ENCODE measurements around the gene UQCC2. TPM values are rescaled to one million over a fixed set of nuclear protein-coding genes. Genes with fewer than 3 reads are reported as not detected.

The UQCC2 gene
- polyA plus RNA-seq, 4 donors: 36.5 to 54.0 (median 44.2) TPM

DNA sequence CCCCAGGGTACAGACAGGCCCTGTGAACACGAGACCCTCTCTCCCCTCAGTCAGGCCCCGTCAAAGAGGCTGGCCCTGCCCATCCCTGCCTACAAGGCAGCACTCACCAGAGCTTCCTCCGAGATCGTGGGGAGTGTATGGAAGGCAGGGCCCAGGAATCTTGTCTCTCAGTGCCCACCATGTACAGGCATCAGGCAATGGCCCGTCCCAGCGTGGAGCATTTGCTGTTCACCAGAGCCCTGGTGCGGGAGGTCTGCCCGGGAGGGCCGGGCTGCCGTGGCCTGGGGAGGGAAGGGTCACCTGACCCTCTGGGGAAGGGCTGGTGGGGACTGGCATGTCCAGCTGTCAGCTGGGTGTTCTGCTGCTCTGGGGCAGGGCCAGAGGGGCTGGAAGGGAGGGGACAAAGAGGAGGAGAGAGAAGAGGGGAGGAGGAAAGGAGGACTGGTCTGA is 35.2 kb upstream of the UQCC2 start, which contains the start of gene IP6K3:
Gene IP6K3 (minus strand): TSS at position 255 of the 450 bp plus-strand sequence. CDS start 11,429 bp downstream, outside the sequence.
- H3K9me3 ChIP-seq (ENCODE audit: control insufficient read depth in 2 of 2, insufficient read depth in 1 of 2, low read depth in 1 of 2, low read length in 1 of 2): no peaks in the 10 kb centered on the region
- H3K27ac ChIP-seq (ENCODE audit: low read depth in 1 of 3, low read length in 2 of 3): peak within 1 kb of the TSS in 2 of 3 donors; percentile 76 to 86
- peaks cover 0 to 48% (median 0%) of the 10 kb centered on the region in 3 donors for H3K4me1 ChIP-seq (ENCODE audit: control insufficient read depth in 3 of 3, insufficient read depth in 2 of 3, low read depth in 1 of 3, low read length in 2 of 3)
- no peaks in the 10 kb centered on the region for H3K36me3 ChIP-seq (ENCODE audit: control insufficient read depth in 3 of 3, insufficient read depth in 2 of 3, low read depth in 1 of 3, low read length in 3 of 3)
- H3K4me3 ChIP-seq (ENCODE audit: low read depth in 1 of 3, low read length in 3 of 3): peak within 1 kb of the TSS in 1 of 3 donors; percentile 3
- 52 to 77% (median 73%) methylated on average over 10 of the region's 10 CpGs for WGBS, 3 donors
- DNase-seq: no peak
- H3K27me3 ChIP-seq (ENCODE audit: control insufficient read depth in 3 of 3, insufficient read depth in 3 of 3, low read length in 3 of 3): peaks cover 0 to 3% (median 0%) of the 10 kb centered on the region in 3 donors
- FAIRE-seq: no peak

DNA sequence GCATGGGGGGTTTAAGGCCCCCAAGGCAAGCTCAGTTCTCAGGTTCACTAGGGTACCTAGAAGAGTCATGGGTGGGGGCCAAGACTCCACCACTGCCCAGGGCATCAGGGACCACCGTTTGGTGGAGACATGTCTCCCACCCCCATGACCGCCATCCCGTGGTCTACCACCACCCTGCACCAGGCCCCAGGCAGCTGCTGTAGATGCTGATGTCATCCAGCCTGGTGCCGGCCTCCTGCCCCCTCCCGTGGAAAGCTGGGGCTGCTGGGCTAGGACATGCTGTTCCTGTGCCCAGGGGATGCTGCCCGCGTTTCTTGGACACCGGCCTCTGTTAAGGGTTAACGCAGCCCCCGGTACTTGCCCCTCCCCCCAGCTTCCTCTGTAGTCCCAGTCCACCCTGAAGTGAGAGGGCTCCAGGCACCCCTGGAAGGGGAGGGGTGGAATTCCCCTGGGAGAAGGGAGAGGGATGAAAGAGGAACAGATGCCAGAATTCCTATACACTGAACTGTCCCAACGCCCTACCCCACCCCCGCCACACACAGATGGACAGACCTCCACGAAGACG is 34.6 kb upstream of the UQCC2 start:
- H3K36me3 ChIP-seq (ENCODE audit: control insufficient read depth in 3 of 3, insufficient read depth in 2 of 3, low read depth in 1 of 3, low read length in 3 of 3): no peaks in the 10 kb centered on the region
- FAIRE-seq (no peak), DNase-seq (peak in 1 of 2 donors; percentile 26)
- peaks cover 0 to 3% (median 0%) of the 10 kb centered on the region in 3 donors for H3K27me3 ChIP-seq (ENCODE audit: control insufficient read depth in 3 of 3, insufficient read depth in 3 of 3, low read length in 3 of 3)
- H3K9me3 ChIP-seq (ENCODE audit: control insufficient read depth in 2 of 2, insufficient read depth in 1 of 2, low read depth in 1 of 2, low read length in 1 of 2): no peaks in the 10 kb centered on the region
- peak overlapping the region in 1 of 3 donors; percentile 3 for H3K4me3 ChIP-seq (ENCODE audit: low read depth in 1 of 3, low read length in 3 of 3)
- H3K27ac ChIP-seq (ENCODE audit: low read depth in 1 of 3, low read length in 2 of 3): peak overlapping the region in 2 of 3 donors; percentile 76 to 86
- H3K4me1 ChIP-seq (ENCODE audit: control insufficient read depth in 3 of 3, insufficient read depth in 2 of 3, low read depth in 1 of 3, low read length in 2 of 3): peaks cover 0 to 42% (median 0%) of the 10 kb centered on the region in 3 donors
- WGBS, 3 donors: 42 to 57% (median 51%) methylated on average over 9 to 14 of the region's 14 CpGs

GRCh38 chr6:33745548-33745947 is 34.0 kb upstream of the UQCC2 start:
- no peak overlapping the region for H3K4me3 ChIP-seq (ENCODE audit: low read depth in 1 of 3, low read length in 3 of 3)
- no peak for FAIRE-seq

DNA sequence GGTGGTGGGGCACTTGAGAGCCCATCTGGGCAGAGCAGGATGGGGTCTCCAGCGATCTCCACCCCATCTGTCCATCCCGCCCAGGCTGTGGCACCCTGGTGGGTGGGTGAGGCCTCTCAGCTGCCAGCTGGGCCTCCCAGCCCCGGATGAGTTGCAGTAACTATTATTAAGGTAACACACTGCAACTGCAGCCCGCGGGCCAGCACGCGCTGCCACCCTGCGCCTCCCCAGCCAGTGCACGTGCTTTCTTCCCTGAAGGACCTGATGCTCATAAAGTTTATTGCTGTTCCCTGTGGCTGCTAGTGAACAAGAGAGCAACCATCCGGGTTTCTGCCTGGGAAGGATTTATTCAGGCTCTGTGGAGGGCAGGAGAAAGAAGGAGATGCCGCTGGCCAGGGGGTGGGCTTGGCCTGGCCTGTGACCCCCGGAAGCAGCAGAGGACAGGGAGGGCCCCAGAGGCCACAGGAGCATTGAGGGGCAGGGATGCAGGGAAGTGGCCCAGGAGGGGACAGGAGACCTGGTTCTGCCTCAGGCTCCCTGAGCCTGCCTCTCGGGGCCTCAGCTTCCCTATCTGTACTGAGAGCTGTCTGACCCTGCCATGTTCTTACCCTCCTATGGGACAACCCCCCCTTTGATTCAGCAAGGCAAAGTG is 33.5 kb upstream of the UQCC2 start:
- no peak overlapping the region for H3K4me3 ChIP-seq (ENCODE audit: low read depth in 1 of 3, low read length in 3 of 3)
- FAIRE-seq (no peak), DNase-seq (peak; percentile 53 to 88)
- peak overlapping the region in 2 of 3 donors; percentile 76 to 86 for H3K27ac ChIP-seq (ENCODE audit: low read depth in 1 of 3, low read length in 2 of 3)
- H3K9me3 ChIP-seq (ENCODE audit: control insufficient read depth in 2 of 2, insufficient read depth in 1 of 2, low read depth in 1 of 2, low read length in 1 of 2): no peaks in the 10 kb centered on the region
- no peaks in the 10 kb centered on the region for H3K36me3 ChIP-seq (ENCODE audit: control insufficient read depth in 3 of 3, insufficient read depth in 2 of 3, low read depth in 1 of 3, low read length in 3 of 3)
- 17 to 52% (median 29%) methylated on average over 12 to 13 of the region's 13 CpGs for WGBS, 3 donors
- H3K4me1 ChIP-seq (ENCODE audit: control insufficient read depth in 3 of 3, insufficient read depth in 2 of 3, low read depth in 1 of 3, low read length in 2 of 3): peaks cover 0 to 47% (median 0%) of the 10 kb centered on the region in 3 donors
- peaks cover 0 to 3% (median 0%) of the 10 kb centered on the region in 3 donors for H3K27me3 ChIP-seq (ENCODE audit: control insufficient read depth in 3 of 3, insufficient read depth in 3 of 3, low read length in 3 of 3)

More at GRCh38 chr6:33745548-33745947, 34.0 kb upstream of the UQCC2 start:
- Histone ChIP-seq H3K27me3 (ENCODE audit: control insufficient read depth in 3 of 3, insufficient read depth in 3 of 3, low read length in 3 of 3) (peaks cover 0 to 3% (median 0%) of the 10 kb centered on the region in 3 donors), H3K36me3 (ENCODE audit: control insufficient read depth in 3 of 3, insufficient read depth in 2 of 3, low read depth in 1 of 3, low read length in 3 of 3) (no peaks in the 10 kb centered on the region), H3K4me1 (ENCODE audit: control insufficient read depth in 3 of 3, insufficient read depth in 2 of 3, low read depth in 1 of 3, low read length in 2 of 3) (peaks cover 0 to 42% (median 0%) of the 10 kb centered on the region in 3 donors), H3K9me3 (ENCODE audit: control insufficient read depth in 2 of 2, insufficient read depth in 1 of 2, low read depth in 1 of 2, low read length in 1 of 2) (no peaks in the 10 kb centered on the region), H3K27ac (ENCODE audit: low read depth in 1 of 3, low read length in 2 of 3) (peak overlapping the region in 2 of 3 donors; percentile 76 to 86)
- peak in 1 of 2 donors; percentile 70 for DNase-seq
- 44 to 66% (median 64%) methylated on average over 7 of the region's 7 CpGs for WGBS, 3 donors

DNA sequence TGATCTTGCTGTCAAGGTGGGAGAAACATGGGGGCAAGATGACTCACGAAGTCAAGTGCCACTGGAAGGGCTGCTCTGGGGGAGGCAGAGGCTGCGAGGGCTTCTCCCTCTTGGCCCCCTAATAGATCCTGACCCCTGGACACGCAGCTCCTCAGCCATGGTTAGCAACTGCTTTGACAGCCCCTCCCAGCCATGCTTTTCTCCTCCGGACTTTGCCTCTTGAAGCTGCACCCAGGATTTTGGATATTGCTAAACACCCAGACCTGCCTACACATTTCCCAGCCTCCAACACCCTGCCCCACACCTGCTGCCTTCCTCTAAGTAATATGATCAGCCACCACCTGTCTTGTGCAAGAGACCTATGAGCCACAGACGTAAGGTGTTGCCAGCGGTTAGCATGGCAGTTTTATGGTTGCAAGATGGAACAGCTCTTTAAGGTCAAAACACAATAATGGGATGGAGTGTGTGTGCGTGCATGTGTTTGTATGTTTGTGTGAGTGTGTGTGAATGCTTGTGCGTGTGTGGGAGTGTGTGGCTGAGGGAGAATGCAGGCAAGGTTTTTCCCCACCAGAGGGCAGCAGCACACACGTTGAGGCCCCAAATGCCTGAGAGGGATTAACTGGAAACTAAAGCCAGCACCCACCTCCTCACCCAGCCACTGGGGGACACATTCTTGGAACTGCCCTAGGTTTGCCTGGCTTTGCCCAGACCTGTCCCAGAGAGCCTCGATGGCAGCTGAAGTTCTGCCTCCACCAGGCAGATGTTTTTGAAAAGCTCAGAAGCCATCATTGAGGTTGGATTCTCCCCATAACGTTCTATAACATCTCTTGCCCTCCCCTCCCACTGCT is 32.7 kb upstream of the UQCC2 start:
- H3K36me3 ChIP-seq (ENCODE audit: control insufficient read depth in 3 of 3, insufficient read depth in 2 of 3, low read depth in 1 of 3, low read length in 3 of 3): no peaks in the 10 kb centered on the region
- peak overlapping the region in 1 of 3 donors; percentile 76 for H3K27ac ChIP-seq (ENCODE audit: low read depth in 1 of 3, low read length in 2 of 3)
- no peaks in the 10 kb centered on the region for H3K9me3 ChIP-seq (ENCODE audit: control insufficient read depth in 2 of 2, insufficient read depth in 1 of 2, low read depth in 1 of 2, low read length in 1 of 2)
- peak; percentile 71 to 92 for DNase-seq
- peaks cover 0 to 3% (median 0%) of the 10 kb centered on the region in 3 donors for H3K27me3 ChIP-seq (ENCODE audit: control insufficient read depth in 3 of 3, insufficient read depth in 3 of 3, low read length in 3 of 3)
- peaks cover 0 to 55% (median 0%) of the 10 kb centered on the region in 3 donors for H3K4me1 ChIP-seq (ENCODE audit: control insufficient read depth in 3 of 3, insufficient read depth in 2 of 3, low read depth in 1 of 3, low read length in 2 of 3)
- no peak overlapping the region for H3K4me3 ChIP-seq (ENCODE audit: low read depth in 1 of 3, low read length in 3 of 3)
- no peak for FAIRE-seq
- WGBS, 3 donors: 3 to 29% (median 23%) methylated on average over 11 of the region's 11 CpGs

DNA sequence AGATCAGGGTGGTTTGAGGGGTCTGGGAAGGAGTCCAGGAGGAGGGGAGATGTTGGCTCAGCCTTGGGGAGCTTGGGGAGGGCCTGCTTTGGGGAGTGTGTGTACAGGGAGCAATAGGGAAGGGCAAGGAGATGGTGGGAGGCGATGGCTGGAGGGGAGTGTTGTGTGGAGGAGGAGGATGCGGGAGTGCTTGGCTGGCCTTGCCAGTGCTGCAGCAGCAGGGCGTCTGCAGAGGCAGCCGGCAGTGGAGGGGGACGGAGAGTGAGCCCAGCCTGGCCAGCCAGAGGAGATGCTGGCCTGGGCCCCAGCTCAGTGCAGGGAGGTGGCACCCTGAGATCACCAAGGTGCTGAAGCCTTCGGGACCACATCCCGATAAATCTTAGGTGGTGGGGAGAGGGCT is 31.3 kb upstream of the UQCC2 start:
- DNase-seq: no peak
- FAIRE-seq: no peak
- H3K27me3 ChIP-seq (ENCODE audit: control insufficient read depth in 3 of 3, insufficient read depth in 3 of 3, low read length in 3 of 3): peaks cover 0 to 3% (median 0%) of the 10 kb centered on the region in 3 donors
- no peaks in the 10 kb centered on the region for H3K9me3 ChIP-seq (ENCODE audit: control insufficient read depth in 2 of 2, insufficient read depth in 1 of 2, low read depth in 1 of 2, low read length in 1 of 2)
- 73 to 89% (median 80%) methylated on average over 6 to 7 of the region's 7 CpGs for WGBS, 3 donors
- H3K36me3 ChIP-seq (ENCODE audit: control insufficient read depth in 3 of 3, insufficient read depth in 2 of 3, low read depth in 1 of 3, low read length in 3 of 3): no peaks in the 10 kb centered on the region
- no peak overlapping the region for H3K27ac ChIP-seq (ENCODE audit: low read depth in 1 of 3, low read length in 2 of 3)
- no peak overlapping the region for H3K4me3 ChIP-seq (ENCODE audit: low read depth in 1 of 3, low read length in 3 of 3)
- peaks cover 0 to 58% (median 0%) of the 10 kb centered on the region in 3 donors for H3K4me1 ChIP-seq (ENCODE audit: control insufficient read depth in 3 of 3, insufficient read depth in 2 of 3, low read depth in 1 of 3, low read length in 2 of 3)

DNA sequence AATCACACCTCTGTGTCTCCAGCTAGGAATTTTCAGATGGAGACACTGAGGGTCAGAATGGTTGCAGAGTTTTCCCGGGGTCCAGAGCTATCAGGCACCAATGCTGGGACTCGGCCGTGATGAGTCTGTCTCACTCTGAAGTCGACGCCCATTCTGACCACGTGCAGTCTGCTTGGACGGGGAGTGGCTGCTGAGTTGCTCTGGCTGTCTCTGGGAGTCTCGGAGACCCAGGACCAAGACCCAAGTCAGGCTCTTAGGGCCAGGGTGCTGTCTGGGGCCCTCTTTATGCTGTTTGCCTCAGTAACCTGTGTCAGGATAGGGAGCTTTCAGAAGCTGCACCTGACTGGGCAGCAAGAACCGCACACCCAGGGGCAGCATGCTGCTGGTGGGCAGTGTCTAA is 30.6 kb upstream of the UQCC2 start:
- FAIRE-seq (no peak), DNase-seq (peak in 1 of 2 donors; percentile 28)
- Histone ChIP-seq H3K36me3 (ENCODE audit: control insufficient read depth in 3 of 3, insufficient read depth in 2 of 3, low read depth in 1 of 3, low read length in 3 of 3) (no peaks in the 10 kb centered on the region), H3K27me3 (ENCODE audit: control insufficient read depth in 3 of 3, insufficient read depth in 3 of 3, low read length in 3 of 3) (peaks cover 0 to 2% (median 0%) of the 10 kb centered on the region in 3 donors), H3K4me3 (ENCODE audit: low read depth in 1 of 3, low read length in 3 of 3) (no peak overlapping the region), H3K27ac (ENCODE audit: low read depth in 1 of 3, low read length in 2 of 3) (no peak overlapping the region), H3K9me3 (ENCODE audit: control insufficient read depth in 2 of 2, insufficient read depth in 1 of 2, low read depth in 1 of 2, low read length in 1 of 2) (no peaks in the 10 kb centered on the region), H3K4me1 (ENCODE audit: control insufficient read depth in 3 of 3, insufficient read depth in 2 of 3, low read depth in 1 of 3, low read length in 2 of 3) (peaks cover 0 to 58% (median 0%) of the 10 kb centered on the region in 3 donors)
- 60 to 67% (median 61%) methylated on average over 9 of the region's 9 CpGs for WGBS, 3 donors

- H3K4me1 ChIP-seq (ENCODE audit: control insufficient read depth in 3 of 3, insufficient read depth in 2 of 3, low read depth in 1 of 3, low read length in 2 of 3): peaks cover 0 to 46% (median 0%) of the 10 kb centered on the region in 3 donors
- FAIRE-seq: no peak
- H3K27me3 ChIP-seq (ENCODE audit: control insufficient read depth in 3 of 3, insufficient read depth in 3 of 3, low read length in 3 of 3): no peaks in the 10 kb centered on the region
- no peak for DNase-seq
- H3K4me3 ChIP-seq (ENCODE audit: low read depth in 1 of 3, low read length in 3 of 3): no peak overlapping the region
- 62 to 81% (median 62%) methylated on average over 5 of the region's 5 CpGs for WGBS, 3 donors
- no peaks in the 10 kb centered on the region for H3K36me3 ChIP-seq (ENCODE audit: control insufficient read depth in 3 of 3, insufficient read depth in 2 of 3, low read depth in 1 of 3, low read length in 3 of 3)
- H3K27ac ChIP-seq (ENCODE audit: low read depth in 1 of 3, low read length in 2 of 3): peak overlapping the region in 1 of 3 donors; percentile 68
- H3K9me3 ChIP-seq (ENCODE audit: control insufficient read depth in 2 of 2, insufficient read depth in 1 of 2, low read depth in 1 of 2, low read length in 1 of 2): no peaks in the 10 kb centered on the region
These were observed 29.3 kb upstream of the UQCC2 start for GRCh38 chr6:33740794-33741193.

Measured in small intestine (tissue), 7 donors.